ENCODE measurements around the gene FAP.

- TF ChIP-seq POLR2AphosphoS5 (IDR thresholded peaks at IDR 0.05; ENCODE audit: low read depth, low read length) (no peak), POLR2A (IDR thresholded peaks at IDR 0.05; ENCODE audit: low read depth, low read length) (no peak)
Observed at GRCh38 chr2:162126111-162126519, 117.1 kb downstream of the FAP start.
